ENCODE data around the gene GPATCH8. TPM values are rescaled to one million over a fixed set of nuclear protein-coding genes. Genes with fewer than 3 reads are reported as not detected.
A peak's percentile ranks its signal among the peaks of the same experiment; 100 is the strongest.

Gene GPATCH8
- total and polyA plus RNA-seq, 8 donors, result 5.2 to 58.2 (median 19.5) TPM

DNA sequence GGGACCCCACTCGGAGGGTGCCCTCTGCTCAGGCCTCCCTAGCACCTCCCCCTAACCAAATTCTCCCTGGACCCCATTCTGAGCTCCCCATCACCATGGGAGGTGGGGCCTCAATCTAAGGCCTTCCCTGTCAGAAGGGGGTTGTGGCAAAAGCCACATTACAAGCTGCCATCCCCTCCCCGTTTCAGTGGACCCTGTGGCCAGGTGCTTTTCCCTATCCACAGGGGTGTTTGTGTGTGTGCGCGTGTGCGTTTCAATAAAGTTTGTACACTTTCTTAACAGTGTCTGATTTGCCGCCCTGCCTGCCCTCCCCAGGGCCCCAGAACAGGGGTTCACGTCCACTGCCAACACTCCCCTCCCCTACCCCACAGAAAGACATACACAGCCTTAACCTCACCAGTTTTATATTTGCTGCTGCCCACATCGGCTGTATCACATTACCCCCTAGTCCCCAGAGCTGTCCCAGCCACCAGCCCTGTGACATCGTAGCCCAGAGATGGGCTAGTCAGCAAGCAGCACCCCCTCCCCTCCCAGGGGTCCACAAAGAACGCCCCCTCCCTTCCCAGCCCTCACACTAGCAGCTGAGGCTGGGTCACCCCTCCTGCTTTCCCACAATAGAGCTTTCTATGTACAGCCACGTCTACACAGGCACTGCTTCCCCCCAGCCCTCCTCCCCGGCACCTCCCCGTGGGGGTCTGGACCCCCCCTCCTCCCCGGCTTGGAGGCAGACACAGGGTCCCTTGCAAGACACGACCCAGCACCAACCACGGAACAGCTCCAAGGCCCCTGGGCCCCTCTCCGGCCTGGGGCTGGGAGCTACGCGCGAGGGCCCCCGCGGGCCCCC, 150.2 kb downstream of the GPATCH8 start:
- DNase-seq, result no peak
- Histone ChIP-seq H3K36me3 (peaks cover 38 to 51% (median 49%) of the 10 kb centered on the region in 4 donors), H3K4me1 (peaks cover 0 to 27% (median 6%) of the 10 kb centered on the region in 4 donors), H3K9me3 (no peaks in the 10 kb centered on the region), H3K27me3 (peaks cover 0 to 10% (median 0%) of the 10 kb centered on the region in 3 donors), H3K27ac (peak overlapping the region in 1 of 5 donors; percentile 67), H3K4me3 (peak overlapping the region; percentile 42 to 50 (median 46))
- 50 to 68% (median 58%) methylated on average over 11 to 22 of the region's 22 CpGs for WGBS, 5 donors
- intact Hi-C loops (cut with DNase I; ENCODE audit: low total_unique reads), result no loop called here
- TF ChIP-seq POLR2A (IDR thresholded peaks at IDR 0.05), result no peak
- TF ChIP-seq EP300 (IDR thresholded peaks at IDR 0.05), result no peak
- TF ChIP-seq POLR2AphosphoS5 (IDR thresholded peaks at IDR 0.05), result no peak
- TF ChIP-seq, protein P1, sequence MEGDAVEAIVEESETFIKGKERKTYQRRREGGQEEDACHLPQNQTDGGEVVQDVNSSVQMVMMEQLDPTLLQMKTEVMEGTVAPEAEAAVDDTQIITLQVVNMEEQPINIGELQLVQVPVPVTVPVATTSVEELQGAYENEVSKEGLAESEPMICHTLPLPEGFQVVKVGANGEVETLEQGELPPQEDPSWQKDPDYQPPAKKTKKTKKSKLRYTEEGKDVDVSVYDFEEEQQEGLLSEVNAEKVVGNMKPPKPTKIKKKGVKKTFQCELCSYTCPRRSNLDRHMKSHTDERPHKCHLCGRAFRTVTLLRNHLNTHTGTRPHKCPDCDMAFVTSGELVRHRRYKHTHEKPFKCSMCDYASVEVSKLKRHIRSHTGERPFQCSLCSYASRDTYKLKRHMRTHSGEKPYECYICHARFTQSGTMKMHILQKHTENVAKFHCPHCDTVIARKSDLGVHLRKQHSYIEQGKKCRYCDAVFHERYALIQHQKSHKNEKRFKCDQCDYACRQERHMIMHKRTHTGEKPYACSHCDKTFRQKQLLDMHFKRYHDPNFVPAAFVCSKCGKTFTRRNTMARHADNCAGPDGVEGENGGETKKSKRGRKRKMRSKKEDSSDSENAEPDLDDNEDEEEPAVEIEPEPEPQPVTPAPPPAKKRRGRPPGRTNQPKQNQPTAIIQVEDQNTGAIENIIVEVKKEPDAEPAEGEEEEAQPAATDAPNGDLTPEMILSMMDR (IDR thresholded peaks at IDR 0.05), result no peak

DNA sequence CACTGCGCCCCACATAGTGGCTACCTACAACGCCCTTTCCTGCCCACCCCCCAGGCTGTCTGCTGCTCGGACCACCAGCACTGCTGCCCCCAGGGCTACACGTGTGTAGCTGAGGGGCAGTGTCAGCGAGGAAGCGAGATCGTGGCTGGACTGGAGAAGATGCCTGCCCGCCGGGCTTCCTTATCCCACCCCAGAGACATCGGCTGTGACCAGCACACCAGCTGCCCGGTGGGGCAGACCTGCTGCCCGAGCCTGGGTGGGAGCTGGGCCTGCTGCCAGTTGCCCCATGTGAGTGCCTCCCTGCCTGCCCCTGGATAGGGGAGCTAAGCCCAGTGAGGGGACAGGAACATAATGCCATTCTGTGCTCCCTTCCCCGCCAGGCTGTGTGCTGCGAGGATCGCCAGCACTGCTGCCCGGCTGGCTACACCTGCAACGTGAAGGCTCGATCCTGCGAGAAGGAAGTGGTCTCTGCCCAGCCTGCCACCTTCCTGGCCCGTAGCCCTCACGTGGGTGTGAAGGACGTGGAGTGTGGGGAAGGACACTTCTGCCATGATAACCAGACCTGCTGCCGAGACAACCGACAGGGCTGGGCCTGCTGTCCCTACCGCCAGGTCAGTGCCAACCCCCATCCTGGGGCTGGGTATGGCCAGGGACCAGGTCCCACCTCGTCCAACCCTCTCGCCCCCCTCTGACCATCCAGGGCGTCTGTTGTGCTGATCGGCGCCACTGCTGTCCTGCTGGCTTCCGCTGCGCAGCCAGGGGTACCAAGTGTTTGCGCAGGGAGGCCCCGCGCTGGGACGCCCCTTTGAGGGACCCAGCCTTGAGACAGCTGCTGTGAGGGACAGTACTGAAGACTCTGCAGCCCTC, 151.0 kb downstream of the GPATCH8 start:
- TF ChIP-seq POLR2AphosphoS5 (IDR thresholded peaks at IDR 0.05) (no peak), EP300 (IDR thresholded peaks at IDR 0.05) (no peak), POLR2A (IDR thresholded peaks at IDR 0.05) (no peak)
- TF ChIP-seq, protein P1 (IDR thresholded peaks at IDR 0.05), result no peak
- H3K27ac ChIP-seq, result no peak overlapping the region
- peaks cover 38 to 51% (median 49%) of the 10 kb centered on the region in 4 donors for H3K36me3 ChIP-seq
- intact Hi-C loops (cut with DNase I; ENCODE audit: low total_unique reads), result no loop called here
- DNase-seq, result no peak
- no peaks in the 10 kb centered on the region for H3K9me3 ChIP-seq
- 78 to 87% (median 87%) methylated on average over 26 to 36 of the region's 36 CpGs for WGBS, 5 donors
- no peak overlapping the region for H3K4me3 ChIP-seq
- H3K27me3 ChIP-seq, result peaks cover 0 to 10% (median 0%) of the 10 kb centered on the region in 3 donors
- peaks cover 0 to 35% (median 6%) of the 10 kb centered on the region in 4 donors for H3K4me1 ChIP-seq

DNA sequence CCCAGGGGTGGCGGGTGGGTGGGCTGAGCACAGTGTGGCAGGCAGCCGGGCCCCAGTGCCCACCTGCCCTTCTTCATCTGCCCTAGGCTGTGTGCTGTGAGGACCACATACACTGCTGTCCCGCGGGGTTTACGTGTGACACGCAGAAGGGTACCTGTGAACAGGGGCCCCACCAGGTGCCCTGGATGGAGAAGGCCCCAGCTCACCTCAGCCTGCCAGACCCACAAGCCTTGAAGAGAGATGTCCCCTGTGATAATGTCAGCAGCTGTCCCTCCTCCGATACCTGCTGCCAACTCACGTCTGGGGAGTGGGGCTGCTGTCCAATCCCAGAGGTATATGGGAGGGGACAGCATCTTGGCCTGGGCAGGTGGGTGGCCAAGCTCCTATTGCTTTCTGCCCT, 151.7 kb downstream of the GPATCH8 start:
- no peak overlapping the region for H3K4me3 ChIP-seq
- no peaks in the 10 kb centered on the region for H3K9me3 ChIP-seq
- WGBS, 5 donors, result 80 to 94% (median 93%) methylated on average over 2 to 8 of the region's 8 CpGs
- H3K27ac ChIP-seq, result no peak overlapping the region
- intact Hi-C loops (cut with DNase I; ENCODE audit: low total_unique reads), result no loop called here
- peaks cover 0 to 10% (median 0%) of the 10 kb centered on the region in 3 donors for H3K27me3 ChIP-seq
- TF ChIP-seq, protein P1 (IDR thresholded peaks at IDR 0.05), result no peak
- TF ChIP-seq POLR2AphosphoS5 (IDR thresholded peaks at IDR 0.05), result no peak
- no peak for TF ChIP-seq POLR2A (IDR thresholded peaks at IDR 0.05)
- TF ChIP-seq EP300 (IDR thresholded peaks at IDR 0.05), result no peak
- peaks cover 38 to 51% (median 49%) of the 10 kb centered on the region in 4 donors for H3K36me3 ChIP-seq
- H3K4me1 ChIP-seq, result peaks cover 2 to 43% (median 10%) of the 10 kb centered on the region in 4 donors
- DNase-seq, result no peak

DNA sequence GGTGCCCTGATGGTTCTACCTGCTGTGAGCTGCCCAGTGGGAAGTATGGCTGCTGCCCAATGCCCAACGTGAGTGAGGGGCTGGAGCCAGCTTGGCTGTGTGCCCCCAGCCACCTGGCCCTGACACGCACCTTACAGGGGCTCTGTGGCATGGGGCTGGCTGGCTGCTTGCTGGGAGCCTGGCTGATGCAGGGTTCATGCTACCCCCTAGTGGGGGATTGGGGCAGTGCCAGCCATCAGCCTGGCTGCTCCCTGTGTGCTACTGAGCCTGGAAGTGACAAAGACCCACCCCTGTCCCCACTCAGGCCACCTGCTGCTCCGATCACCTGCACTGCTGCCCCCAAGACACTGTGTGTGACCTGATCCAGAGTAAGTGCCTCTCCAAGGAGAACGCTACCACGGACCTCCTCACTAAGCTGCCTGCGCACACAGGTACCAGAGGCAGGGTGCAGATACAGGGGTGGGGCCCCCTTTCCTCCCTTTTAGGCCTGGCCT, 152.4 kb downstream of the GPATCH8 start:
- Histone ChIP-seq H3K27me3 (peaks cover 0 to 10% (median 0%) of the 10 kb centered on the region in 3 donors), H3K4me1 (peaks cover 9 to 50% (median 15%) of the 10 kb centered on the region in 4 donors), H3K9me3 (no peaks in the 10 kb centered on the region), H3K4me3 (no peak overlapping the region), H3K36me3 (peaks cover 38 to 51% (median 49%) of the 10 kb centered on the region in 4 donors), H3K27ac (no peak overlapping the region)
- 56 to 67% (median 60%) methylated on average over 3 to 6 of the region's 6 CpGs for WGBS, 5 donors
- peak; percentile 75 to 88 for DNase-seq
- TF ChIP-seq POLR2A (IDR thresholded peaks at IDR 0.05) (no peak), POLR2AphosphoS5 (IDR thresholded peaks at IDR 0.05) (no peak), EP300 (IDR thresholded peaks at IDR 0.05) (no peak)
- TF ChIP-seq, protein P1 (IDR thresholded peaks at IDR 0.05), result peak in 5 of 7 experiments; percentile 43 to 81 (median 66)
- intact Hi-C loops (cut with DNase I; ENCODE audit: low total_unique reads), result no loop called here
